HG03060 (cell line): Measurements from ENCODE around the gene ACOXL.

ENCODE experiments used
- ATAC-seq: cut with Tn5 transposase; IDR thresholded peaks from one replicate; pipeline ENCODE4 v1.9.1; 2021; ENCODE audit warnings: low read depth, moderate number of reproducible peaks; ENCODE audit not compliant: unreplicated experiment

ACOXL gene

GRCh38 chr2:110993557-110994231 lies 261.3 kb downstream of the ACOXL start:
- no peak for ATAC-seq

- ATAC-seq, result no peak
These were observed 262.0 kb downstream of the ACOXL start for GRCh38 chr2:110994250-110994961.

- no peak for ATAC-seq
These were observed 263.5 kb downstream of the ACOXL start for GRCh38 chr2:110995911-110996310.

- ATAC-seq, result no peak
These were observed 265.1 kb downstream of the ACOXL start for GRCh38 chr2:110997331-110998045.

GRCh38 chr2:110998311-110998710 lies 265.9 kb downstream of the ACOXL start:
- no peak for ATAC-seq

GRCh38 chr2:110999626-111000025 lies 267.3 kb downstream of the ACOXL start:
- no peak for ATAC-seq

GRCh38 chr2:111005307-111005706 lies 272.9 kb downstream of the ACOXL start:
- no peak for ATAC-seq

- no peak for ATAC-seq
These were observed 273.4 kb downstream of the ACOXL start for GRCh38 chr2:111005821-111006220.

GRCh38 chr2:111007757-111008688 lies 275.6 kb downstream of the ACOXL start:
- ATAC-seq, result no peak

- ATAC-seq, result no peak
These were observed 278.8 kb downstream of the ACOXL start for GRCh38 chr2:111011218-111011617.

- ATAC-seq, result no peak
These were observed 283.1 kb downstream of the ACOXL start for GRCh38 chr2:111015283-111015995.

- ATAC-seq, result no peak
These were observed 284.8 kb downstream of the ACOXL start for GRCh38 chr2:111017034-111017622.

- no peak for ATAC-seq
These were observed 285.5 kb downstream of the ACOXL start for GRCh38 chr2:111017909-111018308.

GRCh38 chr2:111019381-111019780 lies 287.0 kb downstream of the ACOXL start:
- ATAC-seq, result no peak

GRCh38 chr2:111022633-111023032 lies 290.3 kb downstream of the ACOXL start:
- ATAC-seq, result no peak

- ATAC-seq, result no peak
These were observed 292.1 kb downstream of the ACOXL start for GRCh38 chr2:111024496-111024895.

- ATAC-seq, result no peak
These were observed 292.9 kb downstream of the ACOXL start for GRCh38 chr2:111025288-111025687.

- ATAC-seq, result no peak
These were observed 296.3 kb downstream of the ACOXL start for GRCh38 chr2:111028720-111029119.

GRCh38 chr2:111029181-111029927 lies 297.0 kb downstream of the ACOXL start:
- no peak for ATAC-seq
